Lung (tissue), 16 donors: ENCODE data around the gene BMP7. TPM values are rescaled to one million over a fixed set of nuclear protein-coding genes. Genes with fewer than 3 reads are reported as not detected.

ENCODE experiments used
- ATAC-seq: fragments of 200-7000 bp; cut with Tn5 transposase; one replicate; pipeline ENCODE4 v1.9.1; 2020; ENCODE audit warnings: moderate number of reproducible peaks; ENCODE audit not compliant: insufficient read depth, low FRiP score
- DNase-seq, 3 donors: peaks; one replicate each; pipeline ENCODE4 v3.0.0-alpha.2; 2013 to 2017
- H3K27ac ChIP-seq, 2 donors: one replicate each; pipeline ENCODE4 v1.5.1; 2013; ENCODE audit warnings: mild to moderate bottlenecking in 2 of 2, moderate library complexity in 2 of 2, control low read depth in 1 of 2, inconsistent platforms in 1 of 2, low read depth in 1 of 2, low read length in 1 of 2
- H3K27me3 ChIP-seq, 3 donors: one replicate each; pipeline ENCODE4 v1.5.1; 2013; ENCODE audit warnings: low read length in 2 of 3; ENCODE audit not compliant: control insufficient read depth in 3 of 3, insufficient read depth in 3 of 3
- H3K36me3 ChIP-seq, 4 donors: one replicate each; pipeline ENCODE4 v1.5.1; 2013; ENCODE audit warnings: low read length in 4 of 4, mild to moderate bottlenecking in 1 of 4, moderate library complexity in 1 of 4; ENCODE audit not compliant: control insufficient read depth in 4 of 4, insufficient read depth in 4 of 4
- H3K4me1 ChIP-seq, 5 donors: one replicate each; pipeline ENCODE4 v1.5.1; 2013; ENCODE audit warnings: low read length in 5 of 5, mild to moderate bottlenecking in 2 of 5, moderate library complexity in 1 of 5; ENCODE audit not compliant: control insufficient read depth in 5 of 5, insufficient read depth in 5 of 5
- H3K4me3 ChIP-seq: one replicate; pipeline ENCODE4 v1.5.1; 2013; ENCODE audit warnings: mild to moderate bottlenecking, control low read depth, moderate library complexity
- H3K9ac ChIP-seq, 2 donors: one replicate each; pipeline ENCODE4 v1.5.1; 2013; ENCODE audit warnings: low read length in 2 of 2, control low read depth in 1 of 2; ENCODE audit not compliant: insufficient read depth in 1 of 2
- H3K9me3 ChIP-seq, 4 donors: one replicate each; pipeline ENCODE4 v1.5.1; 2013; ENCODE audit warnings: low read length in 3 of 4, mild to moderate bottlenecking in 1 of 4, moderate library complexity in 1 of 4; ENCODE audit not compliant: control insufficient read depth in 4 of 4, insufficient read depth in 3 of 4
- WGBS, 2 donors: extraction: QIAGEN DNeasy Blood & Tissue Kit; methylation state at CpG; one replicate each; pipeline ENCODE4 v1.1.7; 2013; 5-methylcytosine and 5-hydroxymethylcytosine counted together
- long read RNA-seq, 5 donors: transcript quantifications; one replicate each; lab custom pipeline, GENCODE V29; 2026
- polyA plus RNA-seq, 2 donors: library from polyadenylated mRNA; stranded (reverse); fragments of 200-250 nt; gene quantifications; one replicate each; pipeline ENCODE4 v1.2.1, GENCODE V29; 2013
- total RNA-seq, 2 donors: library from RNA; depleted of rRNA in 1 of 2; stranded (reverse); fragments of >200 nt in 1 of 2; gene quantifications; one replicate each; pipeline ENCODE4 v1.2.1, GENCODE V29; 2014 to 2021
- TF ChIP-seq, protein P1 (sequence below): IDR thresholded peaks from 2 replicates; pipeline ENCODE4 v1.5.1; 2012; ENCODE audit warnings: mild to moderate bottlenecking; ENCODE audit errors: control extremely low read depth, extremely low read depth
- donor health status: control.
- donor health status: control.
- donor health status: Bipolar disorder and iron deficiency.
- donor health status: healthy.
- donor health status: DM: yes; HTN: yes; CAD: no.

The BMP7 gene
- 10 to 100 TPM in 1 of 2 donors, 1 to 10 TPM in 1; 1.7 to 10.3 TPM for total RNA-seq
- 1 to 10 TPM in 1 of 2 donors, under 1 TPM in 1; 0.67 to 1.1 TPM for polyA plus RNA-seq
- long read RNA-seq, donor 1, full-length matches to known transcripts: 9 of 9 reads
- long read RNA-seq, donor 1, partial matches to known transcripts: 0 of 9 reads
- long read RNA-seq, donor 1, other reads (novel, unspliced or antisense): 0 of 9 reads
- long read RNA-seq, donor 2, full-length matches to known transcripts: 1 of 1 reads
- long read RNA-seq, donor 2, partial matches to known transcripts: 0 of 1 reads
- long read RNA-seq, donor 2, other reads (novel, unspliced or antisense): 0 of 1 reads
- long read RNA-seq, donor 3, full-length matches to known transcripts: 3 of 3 reads
- long read RNA-seq, donor 3, partial matches to known transcripts: 0 of 3 reads
- long read RNA-seq, donor 3, other reads (novel, unspliced or antisense): 0 of 3 reads
- long read RNA-seq, donor 4, full-length matches to known transcripts: 1 of 1 reads
- long read RNA-seq, donor 4, partial matches to known transcripts: 0 of 1 reads
- long read RNA-seq, donor 4, other reads (novel, unspliced or antisense): 0 of 1 reads
- long read RNA-seq, donor 5, full-length matches to known transcripts: 11 of 11 reads
- long read RNA-seq, donor 5, partial matches to known transcripts: 0 of 11 reads
- long read RNA-seq, donor 5, other reads (novel, unspliced or antisense): 0 of 11 reads

GRCh38 chr20:57266291-57267157 lies at the start of gene BMP7:
BMP7 (minus strand) TSS chr20:57266641; CDS start chr20:57266122, 519 bp downstream.
- 1 to 3% methylated on average over 67 to 84 of the region's 84 CpGs for WGBS, 2 donors
- DNase-seq (peak; percentile 60 to 65 (median 64)), ATAC-seq (no peak)
- Histone ChIP-seq H3K4me3 (peak within 1 kb of the TSS; percentile 6), H3K27me3 (peaks cover 0 to 16% (median 2%) of the 10 kb centered on the region in 3 donors), H3K9ac (peak within 1 kb of the TSS in 1 of 2 donors; percentile 55), H3K36me3 (no peaks in the 10 kb centered on the region), H3K4me1 (peaks cover 0 to 50% (median 20%) of the 10 kb centered on the region in 5 donors), H3K9me3 (peaks cover 0 to 4% (median 0%) of the 10 kb centered on the region in 4 donors), H3K27ac (no peak within 1 kb of the TSS)
- TF ChIP-seq, protein P1, sequence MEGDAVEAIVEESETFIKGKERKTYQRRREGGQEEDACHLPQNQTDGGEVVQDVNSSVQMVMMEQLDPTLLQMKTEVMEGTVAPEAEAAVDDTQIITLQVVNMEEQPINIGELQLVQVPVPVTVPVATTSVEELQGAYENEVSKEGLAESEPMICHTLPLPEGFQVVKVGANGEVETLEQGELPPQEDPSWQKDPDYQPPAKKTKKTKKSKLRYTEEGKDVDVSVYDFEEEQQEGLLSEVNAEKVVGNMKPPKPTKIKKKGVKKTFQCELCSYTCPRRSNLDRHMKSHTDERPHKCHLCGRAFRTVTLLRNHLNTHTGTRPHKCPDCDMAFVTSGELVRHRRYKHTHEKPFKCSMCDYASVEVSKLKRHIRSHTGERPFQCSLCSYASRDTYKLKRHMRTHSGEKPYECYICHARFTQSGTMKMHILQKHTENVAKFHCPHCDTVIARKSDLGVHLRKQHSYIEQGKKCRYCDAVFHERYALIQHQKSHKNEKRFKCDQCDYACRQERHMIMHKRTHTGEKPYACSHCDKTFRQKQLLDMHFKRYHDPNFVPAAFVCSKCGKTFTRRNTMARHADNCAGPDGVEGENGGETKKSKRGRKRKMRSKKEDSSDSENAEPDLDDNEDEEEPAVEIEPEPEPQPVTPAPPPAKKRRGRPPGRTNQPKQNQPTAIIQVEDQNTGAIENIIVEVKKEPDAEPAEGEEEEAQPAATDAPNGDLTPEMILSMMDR: no peak

DNA sequence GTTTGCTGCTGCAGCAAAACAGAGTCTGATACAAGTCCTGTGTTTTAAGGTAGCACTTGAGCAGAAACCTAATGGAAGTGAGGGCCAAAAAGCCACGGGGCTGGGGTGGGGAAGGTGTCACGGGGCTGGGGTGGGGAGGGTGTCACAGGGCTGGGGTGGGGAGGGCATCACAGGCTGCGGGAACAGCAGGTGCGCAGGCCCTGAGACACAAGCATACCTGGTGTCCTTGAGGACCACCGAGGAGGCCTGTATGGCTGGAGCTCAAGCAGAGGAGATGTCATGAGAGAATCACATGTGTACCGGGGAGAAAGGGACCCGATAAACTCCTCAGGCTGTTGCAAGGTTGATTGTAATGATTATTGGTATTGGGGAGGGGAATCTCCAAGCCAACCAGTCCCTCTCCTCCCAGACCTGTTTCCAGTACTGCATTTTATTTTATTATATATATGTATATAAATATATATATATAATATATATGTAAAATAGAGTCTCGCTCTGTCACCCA lies 49.6 kb upstream of the BMP7 start:
- Histone ChIP-seq H3K9ac (no peak overlapping the region), H3K27me3 (peaks cover 0 to 4% (median 0%) of the 10 kb centered on the region in 3 donors), H3K9me3 (peaks cover 0 to 2% (median 0%) of the 10 kb centered on the region in 4 donors), H3K36me3 (no peaks in the 10 kb centered on the region), H3K4me3 (no peak overlapping the region), H3K27ac (no peak overlapping the region), H3K4me1 (no peaks in the 10 kb centered on the region)
- TF ChIP-seq, protein P1: no peak
- DNase-seq: no peak
- no peak for ATAC-seq
- WGBS, 2 donors: 85 to 90% methylated on average over 8 of the region's 8 CpGs

DNA sequence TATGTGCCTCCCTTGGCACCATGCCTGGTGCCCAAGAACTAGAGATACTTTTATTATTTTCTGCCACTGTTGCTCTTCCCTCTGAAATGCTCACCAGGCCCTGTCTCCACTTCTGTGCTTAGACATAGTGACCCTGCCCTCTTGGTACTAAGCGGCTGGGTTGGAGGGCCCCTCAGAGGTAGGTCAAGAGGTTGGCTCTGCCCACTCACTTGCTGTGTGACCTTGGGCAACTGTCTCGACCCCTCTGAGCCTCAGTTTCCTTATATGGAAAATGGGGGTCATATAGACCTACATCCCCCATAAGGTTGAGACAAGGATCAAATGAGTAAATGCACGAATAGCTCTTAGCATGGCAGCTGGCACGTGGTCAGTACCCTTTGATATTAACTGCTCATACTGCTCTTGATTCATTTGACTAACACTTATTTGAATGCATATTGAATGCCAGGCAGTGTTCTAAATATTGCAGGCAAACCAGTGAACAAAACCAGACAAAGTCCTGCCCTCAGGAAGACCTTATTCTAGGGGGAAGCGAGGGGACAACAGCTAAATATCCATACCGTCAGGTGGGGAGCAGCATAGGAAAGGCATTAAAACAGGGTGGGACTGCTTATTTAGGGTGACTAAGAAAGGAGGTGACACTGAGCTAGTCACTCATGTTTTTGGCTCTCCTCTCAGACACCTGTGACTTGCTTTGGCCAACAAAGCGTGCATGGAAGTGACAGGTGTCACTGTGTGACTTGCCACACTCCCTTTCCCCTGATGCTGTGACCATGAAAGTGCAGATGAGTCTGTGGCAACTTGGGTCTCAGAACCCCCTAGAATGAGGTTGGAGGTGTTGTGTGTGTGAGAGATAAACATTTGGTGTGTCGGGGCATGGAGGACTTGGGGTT lies 48.9 kb upstream of the BMP7 start:
- no peaks in the 10 kb centered on the region for H3K36me3 ChIP-seq
- H3K4me1 ChIP-seq: no peaks in the 10 kb centered on the region
- WGBS, 2 donors: 78 to 82% methylated on average over 8 of the region's 8 CpGs
- DNase-seq (no peak), ATAC-seq (no peak)
- peaks cover 0 to 2% (median 0%) of the 10 kb centered on the region in 4 donors for H3K9me3 ChIP-seq
- TF ChIP-seq, protein P1: no peak
- H3K27ac ChIP-seq: no peak overlapping the region
- H3K27me3 ChIP-seq: peaks cover 0 to 4% (median 0%) of the 10 kb centered on the region in 3 donors
- H3K9ac ChIP-seq: no peak overlapping the region
- no peak overlapping the region for H3K4me3 ChIP-seq
